Measurements from ENCODE around the gene DIRAS3.

GRCh38 chr1:68015369-68015768 lies 35.1 kb downstream of the DIRAS3 start:
- no peak for TF ChIP-seq CTCF (IDR thresholded peaks at IDR 0.05)
- no peak for TF ChIP-seq POLR2A (IDR thresholded peaks at IDR 0.05)
